HG03139 (cell line): ENCODE results near the gene LHFPL6.
"Not testable (repeated sequence)": the region's sequence is repeated elsewhere in the genome, so short reads cannot be mapped to it uniquely, and the experiment has no call there.

Experiments used
- ATAC-seq: cut with Tn5 transposase; IDR thresholded peaks from one replicate; pipeline ENCODE4 v1.9.1; 2021; ENCODE audit not compliant: unreplicated experiment

The LHFPL6 gene

GRCh38 chr13:39363382-39363772, 239.6 kb downstream of the LHFPL6 start:
- no peak for ATAC-seq

DNA sequence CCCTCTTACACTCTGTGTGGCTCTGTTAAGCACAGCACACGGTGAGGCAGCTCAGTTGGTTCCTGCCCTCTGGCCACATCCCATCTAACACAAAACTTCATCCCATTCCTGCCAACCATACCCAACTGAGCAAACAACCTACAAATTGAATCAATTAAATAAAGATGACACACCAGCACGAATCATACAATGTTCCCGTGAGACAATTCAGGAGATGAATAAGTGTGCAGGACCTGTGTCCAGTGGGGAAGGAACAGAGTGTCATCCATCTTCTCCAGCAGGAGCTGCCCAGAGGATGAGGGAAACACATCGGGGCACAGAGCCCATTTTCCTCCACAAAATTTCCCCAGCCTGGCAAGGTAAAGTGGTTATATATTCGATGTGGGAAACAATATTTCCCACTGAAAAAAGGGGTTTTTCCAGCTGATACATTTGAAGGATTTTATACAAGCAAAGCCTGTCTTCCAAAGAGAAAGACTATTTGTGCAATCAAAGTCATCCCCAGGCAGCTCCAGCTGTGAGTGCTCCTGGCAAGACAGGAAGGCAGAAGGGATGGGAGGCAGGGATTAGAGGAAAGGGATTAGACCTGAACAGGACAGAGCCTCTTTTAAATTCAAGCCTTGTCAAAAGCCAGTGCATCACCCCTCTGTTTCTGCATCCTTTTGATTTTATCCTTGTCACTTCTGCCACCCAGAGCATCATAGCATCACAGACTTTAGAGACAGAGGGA, 240.2 kb downstream of the LHFPL6 start:
- ATAC-seq, result no peak

GRCh38 chr13:39353988-39354387, 249.0 kb downstream of the LHFPL6 start:
- ATAC-seq, result no peak

DNA sequence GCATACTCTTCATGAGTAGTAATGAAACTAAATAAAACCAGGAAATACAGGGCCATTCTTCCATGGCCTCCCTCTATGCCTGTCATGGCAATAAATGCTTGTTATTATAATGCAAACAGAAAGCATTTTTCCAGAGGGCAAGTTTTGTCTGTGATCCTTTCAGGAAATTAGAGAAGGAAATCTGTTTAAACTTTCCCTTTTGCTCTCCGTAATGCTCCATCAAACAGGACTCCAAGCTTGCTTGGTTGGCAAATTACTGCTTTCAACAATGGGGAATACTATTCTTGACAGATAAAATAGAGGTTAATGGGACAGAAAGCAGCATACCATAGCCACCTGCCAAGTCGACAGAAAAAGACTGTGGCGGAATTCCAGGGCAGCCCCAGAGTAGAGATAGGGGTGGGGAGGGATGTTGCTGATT, 252.5 kb downstream of the LHFPL6 start:
- ATAC-seq, result no peak

GRCh38 chr13:39349391-39349960, 253.5 kb downstream of the LHFPL6 start:
- no peak for ATAC-seq

DNA sequence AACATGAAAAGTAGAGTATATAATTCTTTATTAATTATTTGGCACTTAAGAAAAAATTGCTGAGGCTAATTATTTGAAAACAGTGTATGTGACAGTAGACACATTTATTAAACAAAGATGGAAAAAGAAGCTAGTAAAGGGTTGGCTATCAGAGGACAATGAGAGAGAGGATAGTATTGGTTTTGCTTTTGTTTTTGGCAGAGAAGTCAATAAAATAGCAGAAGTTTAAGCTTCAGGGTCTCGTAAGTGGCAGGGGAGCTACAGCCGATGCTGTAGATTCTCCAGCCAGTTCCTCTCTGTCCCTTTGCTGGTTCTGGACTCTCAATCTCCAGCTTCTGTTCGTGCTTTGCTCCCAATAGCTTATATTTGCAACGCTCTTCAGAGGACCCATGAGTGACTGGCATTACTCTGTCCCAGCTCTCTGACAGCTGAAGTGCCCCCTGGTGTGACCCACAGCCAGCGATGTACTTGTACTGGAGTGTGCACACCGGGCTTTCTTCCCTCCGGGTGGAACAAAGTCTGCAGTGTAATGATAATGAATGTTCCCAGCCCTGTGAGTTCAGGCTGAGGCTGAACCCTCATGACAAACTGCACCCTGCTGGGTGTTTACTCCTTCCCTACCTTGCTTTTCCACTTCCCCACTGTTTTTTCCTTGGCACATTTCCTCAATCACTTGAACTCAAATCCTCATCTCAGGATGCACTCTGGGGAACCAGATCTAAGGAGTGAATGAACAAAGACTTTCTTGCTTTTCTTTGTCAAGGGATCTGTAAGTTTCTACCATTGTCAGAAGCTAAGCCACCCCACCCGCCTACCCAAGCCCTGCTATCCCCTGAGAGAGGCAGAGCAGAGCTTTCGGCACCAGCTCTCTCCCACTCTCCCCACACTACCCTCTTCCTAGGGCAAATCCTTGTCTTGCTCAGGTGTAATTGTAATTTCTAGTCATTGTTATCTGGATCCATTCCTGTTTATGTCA, 254.8 kb downstream of the LHFPL6 start:
- ATAC-seq, result no peak

- no peak for ATAC-seq
Observed at GRCh38 chr13:39345982-39346381, 257.0 kb downstream of the LHFPL6 start.

DNA sequence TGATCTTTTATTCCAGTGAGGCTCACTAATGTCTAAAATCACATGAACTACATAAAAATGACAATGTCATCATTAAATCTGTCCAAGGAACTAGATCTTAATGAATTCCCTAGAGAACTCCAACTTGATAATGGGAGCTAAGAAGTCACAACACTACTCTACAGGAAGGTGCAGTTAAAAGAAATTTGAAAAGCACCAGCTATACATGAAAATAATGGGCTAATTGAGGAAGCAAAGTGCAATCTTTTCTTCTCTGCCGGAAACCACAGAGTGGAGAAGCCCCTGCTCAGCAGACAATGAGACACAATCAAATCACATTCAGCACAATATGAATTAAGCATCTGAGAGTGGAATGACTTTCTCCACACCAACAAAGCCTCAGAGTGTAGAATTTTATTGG, 261.7 kb downstream of the LHFPL6 start:
- ATAC-seq, result no peak

DNA sequence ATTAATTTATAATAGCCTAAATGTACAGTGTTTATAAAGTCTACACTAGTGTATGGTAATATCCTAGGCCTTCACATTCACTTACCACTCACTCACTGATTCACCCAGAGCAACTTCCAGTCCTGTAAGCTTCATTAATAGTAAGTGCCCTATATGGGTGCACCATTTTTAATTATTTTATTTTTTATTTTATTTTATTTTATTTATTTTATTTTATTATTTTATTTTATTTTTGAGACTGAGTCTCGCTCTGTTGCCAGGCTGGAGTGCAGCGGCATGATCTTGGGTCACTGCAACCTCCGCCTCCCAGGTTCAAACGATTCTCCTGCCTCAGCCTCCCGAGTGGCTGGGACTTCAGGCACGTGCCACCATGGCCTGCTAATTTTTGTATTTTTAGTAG, 264.9 kb downstream of the LHFPL6 start:
- ATAC-seq, result not testable (repeated sequence)

DNA sequence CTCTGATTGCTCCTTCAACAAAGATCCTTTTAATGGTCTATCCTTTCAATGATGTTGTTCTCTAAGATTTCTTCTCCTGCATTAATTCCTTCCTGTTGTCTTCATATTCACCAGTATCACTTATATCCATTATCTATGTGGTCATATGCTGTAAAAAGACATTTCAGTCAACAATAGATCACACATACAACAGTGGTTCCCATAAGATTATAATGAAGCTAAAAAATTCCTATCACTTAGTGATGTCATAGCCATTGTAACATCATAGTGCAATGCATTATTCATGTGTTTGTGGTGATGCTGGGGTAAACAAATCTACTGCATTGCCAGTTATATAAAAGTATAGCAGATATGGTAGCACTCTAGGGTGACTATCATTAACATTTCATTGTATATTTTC, 266.1 kb downstream of the LHFPL6 start:
- ATAC-seq, result no peak

DNA sequence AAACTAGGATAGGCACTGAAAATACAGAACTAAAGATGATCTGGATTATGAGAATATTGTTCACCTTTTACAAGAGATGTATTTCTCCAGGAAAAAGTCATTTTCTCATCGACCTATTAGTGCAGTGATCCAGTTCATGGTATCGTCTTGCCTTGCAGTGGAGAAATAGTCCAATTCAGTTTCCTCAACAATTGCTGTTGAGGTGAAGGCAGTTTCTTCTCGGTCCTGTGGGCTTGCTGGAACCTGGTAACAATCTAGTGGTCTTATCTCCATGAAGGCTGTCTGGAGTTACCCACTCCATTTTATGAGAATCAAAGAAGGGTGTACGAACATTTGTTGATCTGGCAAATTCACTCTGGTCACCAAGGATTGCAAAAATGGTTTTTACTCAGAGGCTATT, 266.8 kb downstream of the LHFPL6 start:
- ATAC-seq, result no peak

DNA sequence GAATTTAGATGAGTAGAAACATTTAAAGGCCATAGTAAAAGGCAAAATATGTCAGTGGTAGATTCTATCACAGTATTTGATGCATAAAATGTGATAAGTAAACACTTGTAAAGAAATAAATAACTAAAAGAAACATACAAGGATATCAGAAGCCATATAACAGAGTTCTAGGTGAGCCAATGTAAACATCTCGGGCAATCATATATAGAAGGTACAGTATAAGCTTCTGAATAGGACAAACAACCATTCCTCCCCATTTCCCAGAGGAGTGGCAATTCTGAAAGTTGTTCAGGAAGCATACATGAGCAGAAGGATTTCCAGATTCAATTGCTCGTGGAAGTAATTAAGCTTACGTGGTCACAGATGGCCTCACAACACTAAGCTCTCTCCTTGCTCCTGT, 267.3 kb downstream of the LHFPL6 start:
- ATAC-seq, result no peak

GRCh38 chr13:39330504-39330903, 272.5 kb downstream of the LHFPL6 start:
- no peak for ATAC-seq

- ATAC-seq, result no peak
Observed at GRCh38 chr13:39329182-39329639, 273.8 kb downstream of the LHFPL6 start.

GRCh38 chr13:39327172-39327479, 275.9 kb downstream of the LHFPL6 start:
- no peak for ATAC-seq

DNA sequence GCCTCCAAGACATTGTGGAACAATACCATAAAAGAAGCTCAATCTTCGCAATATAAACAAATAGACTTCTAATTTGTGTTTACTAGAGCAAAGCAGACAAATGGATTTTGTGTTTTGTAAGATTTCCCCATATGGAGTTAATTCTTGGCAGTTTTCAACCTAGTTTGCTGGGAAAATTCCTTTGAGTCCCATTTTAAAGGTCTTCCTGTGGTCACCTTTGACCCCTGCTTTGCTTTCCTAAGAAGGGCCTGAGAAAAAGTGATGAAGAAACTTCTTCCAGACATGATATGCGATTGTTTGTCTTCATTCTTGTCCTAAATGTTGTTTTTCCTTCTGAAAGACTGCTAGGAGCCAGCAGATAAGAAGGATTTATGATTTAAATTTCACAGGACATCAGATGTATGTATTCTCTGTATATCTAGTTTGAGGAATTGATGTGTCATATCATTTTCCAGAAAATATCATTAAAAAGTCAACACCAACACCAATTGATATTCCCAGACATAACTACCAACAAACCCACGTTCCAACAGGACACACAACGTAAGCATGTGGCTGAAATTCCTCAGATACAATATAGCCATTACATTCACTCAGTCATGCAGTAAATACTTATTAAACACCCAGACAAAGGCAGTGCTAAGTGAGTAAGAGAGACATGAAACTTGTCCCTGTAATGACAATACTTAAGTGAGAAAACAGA, 276.4 kb downstream of the LHFPL6 start:
- ATAC-seq, result no peak

DNA sequence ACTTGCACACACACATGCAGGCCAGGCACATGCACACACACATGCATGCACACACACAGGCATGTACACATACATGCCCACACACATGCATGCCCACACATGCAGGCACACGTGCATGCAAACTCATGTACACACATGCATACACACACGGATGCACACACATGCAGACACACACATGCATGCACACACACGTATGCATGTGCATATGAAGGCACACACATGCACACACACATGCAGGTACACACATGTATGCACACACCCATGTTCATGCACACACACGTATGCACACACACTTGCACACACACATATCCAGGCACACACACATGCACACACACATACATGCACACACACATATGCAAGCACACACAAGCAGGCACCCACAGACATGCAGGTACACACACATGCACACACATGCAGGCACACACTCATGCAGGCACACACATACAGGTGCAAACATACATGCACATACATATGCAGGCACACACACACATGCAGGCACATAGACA, 278.1 kb downstream of the LHFPL6 start:
- ATAC-seq, result no peak

GRCh38 chr13:39322836-39323585, 280.0 kb downstream of the LHFPL6 start:
- no peak for ATAC-seq

DNA sequence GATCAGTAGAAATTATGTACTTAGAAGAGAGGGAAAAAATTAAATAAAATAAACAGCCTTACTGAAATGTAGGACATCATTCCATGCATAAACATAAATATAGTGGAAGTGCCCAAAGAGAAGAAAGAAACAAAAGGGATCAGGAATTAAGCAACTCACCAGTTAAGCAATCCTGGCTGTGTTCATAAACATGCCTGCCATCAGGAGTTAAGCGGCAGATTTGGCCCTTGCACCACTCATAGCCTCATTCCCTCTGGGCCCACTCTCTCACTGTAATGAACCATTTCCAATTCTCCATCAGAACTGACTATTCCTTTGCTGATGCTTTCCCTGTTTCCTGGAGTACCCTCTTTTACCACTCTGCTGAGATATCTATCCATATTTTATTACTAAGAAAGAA, 281.4 kb downstream of the LHFPL6 start:
- no peak for ATAC-seq

GRCh38 chr13:39318161-39318560, 284.8 kb downstream of the LHFPL6 start:
- no peak for ATAC-seq
